Astrocyte (in vitro differentiated cells and primary cell): ENCODE measurements around the gene ATP6V1F.
A peak's percentile ranks its signal among the peaks of the same experiment; 100 is the strongest.

Experiments
- EZH2 ChIP-seq: IDR thresholded peaks from 2 replicates; pipeline ENCODE4 v1.6.1; 2012; ENCODE audit warnings: mild to moderate bottlenecking, low read length, inconsistent platforms; ENCODE audit not compliant: insufficient read depth
- TF ChIP-seq, protein P1 (sequence below): IDR thresholded peaks from 2 replicates; pipeline ENCODE4 v1.5.1; 2011; ENCODE audit warnings: low read depth, mild to moderate bottlenecking, inconsistent platforms, low read length, moderate library complexity; ENCODE audit not compliant: insufficient read depth

DNA sequence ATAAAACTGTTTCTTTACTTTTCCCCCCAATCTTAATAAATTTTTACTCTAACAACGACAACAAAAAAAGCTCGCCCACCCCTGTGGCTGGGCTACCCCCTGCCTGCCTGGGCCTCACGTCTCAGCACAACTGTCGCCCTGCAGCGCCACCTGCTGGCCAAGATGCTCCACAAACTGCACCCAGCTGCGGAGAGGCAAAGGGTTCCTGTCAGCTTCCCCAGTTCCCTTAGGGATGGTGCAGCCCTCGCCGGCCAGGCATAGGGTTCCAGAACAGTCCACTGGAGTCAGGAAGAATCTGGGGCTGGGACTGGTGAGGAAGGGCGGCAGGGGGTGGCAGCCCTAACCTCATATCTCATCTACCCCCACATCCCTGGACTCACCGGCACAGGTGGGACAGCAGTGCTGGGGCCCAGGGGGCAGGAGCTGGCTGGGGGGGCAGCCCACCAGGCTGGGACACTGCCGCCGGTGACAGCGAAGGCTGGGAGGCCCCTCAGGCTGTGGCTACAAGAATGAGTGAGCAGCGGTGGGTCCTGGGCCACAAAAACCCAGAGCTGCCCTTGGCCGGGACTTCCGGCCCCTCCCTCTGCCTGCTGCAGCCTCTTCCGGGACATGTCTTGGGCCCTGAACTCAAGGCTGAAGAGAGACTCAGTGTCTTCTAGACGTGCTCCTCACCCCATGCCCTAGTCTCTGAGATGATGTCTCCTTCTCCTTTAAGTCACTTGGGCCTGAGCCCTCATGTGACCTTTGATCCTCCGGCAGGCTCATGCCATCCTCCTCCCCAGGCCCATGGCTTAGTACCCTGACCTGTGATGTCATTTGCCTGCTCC lies 21.2 kb downstream of the ATP6V1F start:
- TF ChIP-seq, protein P1, sequence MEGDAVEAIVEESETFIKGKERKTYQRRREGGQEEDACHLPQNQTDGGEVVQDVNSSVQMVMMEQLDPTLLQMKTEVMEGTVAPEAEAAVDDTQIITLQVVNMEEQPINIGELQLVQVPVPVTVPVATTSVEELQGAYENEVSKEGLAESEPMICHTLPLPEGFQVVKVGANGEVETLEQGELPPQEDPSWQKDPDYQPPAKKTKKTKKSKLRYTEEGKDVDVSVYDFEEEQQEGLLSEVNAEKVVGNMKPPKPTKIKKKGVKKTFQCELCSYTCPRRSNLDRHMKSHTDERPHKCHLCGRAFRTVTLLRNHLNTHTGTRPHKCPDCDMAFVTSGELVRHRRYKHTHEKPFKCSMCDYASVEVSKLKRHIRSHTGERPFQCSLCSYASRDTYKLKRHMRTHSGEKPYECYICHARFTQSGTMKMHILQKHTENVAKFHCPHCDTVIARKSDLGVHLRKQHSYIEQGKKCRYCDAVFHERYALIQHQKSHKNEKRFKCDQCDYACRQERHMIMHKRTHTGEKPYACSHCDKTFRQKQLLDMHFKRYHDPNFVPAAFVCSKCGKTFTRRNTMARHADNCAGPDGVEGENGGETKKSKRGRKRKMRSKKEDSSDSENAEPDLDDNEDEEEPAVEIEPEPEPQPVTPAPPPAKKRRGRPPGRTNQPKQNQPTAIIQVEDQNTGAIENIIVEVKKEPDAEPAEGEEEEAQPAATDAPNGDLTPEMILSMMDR = peak; percentile 63
- TF ChIP-seq EZH2 = no peak
